ENCODE data around the gene RNF17. TPM values are rescaled to one million over a fixed set of nuclear protein-coding genes. Genes with fewer than 3 reads are reported as not detected.

The RNF17 gene
- total and polyA plus RNA-seq, 10 of the 15 experiments (the other 5 are each of a cell fraction or from before 2014, with no cell fraction given): not detected

GRCh38 chr13:24718192-24718965 lies 45.6 kb upstream of the RNF17 start (continued):
- no peak for TF ChIP-seq PRDM15 (CRISPR knock-in tag; IDR thresholded peaks at IDR 0.05)

DNA sequence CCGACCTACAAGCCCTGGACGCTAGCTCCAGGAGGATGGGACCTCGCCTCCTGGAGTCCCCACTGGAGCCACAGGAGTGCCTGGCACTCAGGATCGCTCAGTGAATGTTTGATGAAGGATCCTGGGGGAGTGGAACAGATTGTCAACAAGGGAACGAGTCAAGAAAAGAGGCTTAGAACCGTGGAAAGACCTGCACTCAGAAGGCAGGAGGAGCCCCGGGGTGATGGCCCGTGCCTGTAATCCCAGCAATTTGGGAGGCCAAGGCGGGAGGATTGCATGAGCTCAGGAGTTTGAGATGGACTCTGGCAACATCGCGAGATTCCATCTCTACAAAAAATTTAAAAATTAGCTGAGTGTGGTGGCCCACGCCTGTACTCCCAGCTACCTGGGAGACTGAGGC lies 44.8 kb upstream of the RNF17 start:
- no peak for ATAC-seq
- Histone ChIP-seq H3K9ac (ENCODE audit: control insufficient read depth, insufficient read depth, low read length) (no peak overlapping the region), H3K27ac (ENCODE audit: control insufficient read depth, insufficient read depth) (no peak overlapping the region), H3K4me2 (ENCODE audit: control insufficient read depth, insufficient read depth) (no peak overlapping the region), H4K20me1 (ENCODE audit: control insufficient read depth, insufficient read depth) (no peaks in the 10 kb centered on the region), H3K4me3 (no peak overlapping the region), H3K27me3 (replicated peaks in 1 of 2; ENCODE audit: control insufficient read depth in 2 of 2, insufficient read depth in 2 of 2, low read length in 1 of 2) (peaks cover 0 to 3% of the 10 kb centered on the region in 2 experiments; a peak in 1 of 4 replicates), H2AFZ (ENCODE audit: control insufficient read depth, low read depth, low read length) (no peak overlapping the region), H3K79me2 (ENCODE audit: control insufficient read depth, insufficient read depth, low read length) (no peaks in the 10 kb centered on the region), H3K36me3 (ENCODE audit: control insufficient read depth in 2 of 2, insufficient read depth in 2 of 2, low read length in 1 of 2) (no peaks in the 10 kb centered on the region), H3K4me1 (ENCODE audit: control insufficient read depth, insufficient read depth, low read length) (no peaks in the 10 kb centered on the region), H3K9me3 (replicated peaks; ENCODE audit: control insufficient read depth, insufficient read depth, low read length) (no peaks in the 10 kb centered on the region)
- ChIA-PET CTCF (interaction anchor here (0.7 to 1.2 kb wide), 2 partner anchors 25 to 136 kb away, joined by 3 to 4 read pairs; no protein-coding TSS in a partner anchor), POLR2A (no interaction called here), SMC1A (ENCODE audit: uncharacterized antibody, unreplicated experiment) (interaction anchor here (1.2 kb wide), 1 partner anchor 14 kb away, joined by 3 read pairs; no protein-coding TSS in a partner anchor), RAD21 (ENCODE audit: unreplicated experiment) (no interaction called here)
- WGBS (ENCODE audit: insufficient coverage, insufficient replicate concordance, low lambda C conversion rate, missing lambda C conversion rate): 40% methylated on average over 11 of the region's 12 CpGs
- BruUV-seq (replicated peaks): no TSS peak
- in situ Hi-C loops (cut with MboI): no loop called here
- intact Hi-C loops (cut with micrococcal nuclease; ENCODE audit: unreplicated experiment): no loop called here
- TF ChIP-seq ZSCAN29 (IDR thresholded peaks at IDR 0.05): no peak
- TF ChIP-seq TCF12 (IDR thresholded peaks at IDR 0.05; ENCODE audit: low read depth, low read length): no peak
- DNase-seq (ENCODE audit: low read depth, low spot score): no peak
- no peak for FAIRE-seq

Measured in GM12878 (cell line).